Rectal smooth muscle tissue (tissue), 1 donor: Measurements from ENCODE around the gene PNPLA7.

ENCODE experiments used
- H3K27ac ChIP-seq: one replicate; pipeline ENCODE4 v1.7.0; 2013; ENCODE audit warnings: low read depth, low read length, inconsistent platforms
- H3K27me3 ChIP-seq: one replicate; pipeline ENCODE4 v1.7.0; 2013; ENCODE audit warnings: low read length; ENCODE audit not compliant: control insufficient read depth, insufficient read depth
- H3K36me3 ChIP-seq: one replicate; pipeline ENCODE4 v1.7.0; 2013; ENCODE audit warnings: low read length; ENCODE audit not compliant: control insufficient read depth, insufficient read depth
- H3K4me1 ChIP-seq: one replicate; pipeline ENCODE4 v1.7.0; 2013; ENCODE audit warnings: low read length; ENCODE audit not compliant: control insufficient read depth, insufficient read depth
- H3K4me3 ChIP-seq: one replicate; pipeline ENCODE4 v1.7.0; 2013; ENCODE audit warnings: low read length
- H3K9ac ChIP-seq: one replicate; pipeline ENCODE4 v1.7.0; 2013; ENCODE audit warnings: low read length

Gene PNPLA7

GRCh38 chr9:137501457-137501856, 48.7 kb downstream of the PNPLA7 start:
- Histone ChIP-seq H3K4me1 (no peaks in the 10 kb centered on the region), H3K36me3 (no peaks in the 10 kb centered on the region), H3K27ac (no peak overlapping the region), H3K27me3 (no peaks in the 10 kb centered on the region), H3K4me3 (no peak overlapping the region), H3K9ac (no peak overlapping the region)

- H3K4me1 ChIP-seq, result no peaks in the 10 kb centered on the region
- no peak overlapping the region for H3K27ac ChIP-seq
- H3K27me3 ChIP-seq, result no peaks in the 10 kb centered on the region
- no peak overlapping the region for H3K9ac ChIP-seq
- no peak overlapping the region for H3K4me3 ChIP-seq
- no peaks in the 10 kb centered on the region for H3K36me3 ChIP-seq
Observed at GRCh38 chr9:137500666-137501397, 49.4 kb downstream of the PNPLA7 start.

DNA sequence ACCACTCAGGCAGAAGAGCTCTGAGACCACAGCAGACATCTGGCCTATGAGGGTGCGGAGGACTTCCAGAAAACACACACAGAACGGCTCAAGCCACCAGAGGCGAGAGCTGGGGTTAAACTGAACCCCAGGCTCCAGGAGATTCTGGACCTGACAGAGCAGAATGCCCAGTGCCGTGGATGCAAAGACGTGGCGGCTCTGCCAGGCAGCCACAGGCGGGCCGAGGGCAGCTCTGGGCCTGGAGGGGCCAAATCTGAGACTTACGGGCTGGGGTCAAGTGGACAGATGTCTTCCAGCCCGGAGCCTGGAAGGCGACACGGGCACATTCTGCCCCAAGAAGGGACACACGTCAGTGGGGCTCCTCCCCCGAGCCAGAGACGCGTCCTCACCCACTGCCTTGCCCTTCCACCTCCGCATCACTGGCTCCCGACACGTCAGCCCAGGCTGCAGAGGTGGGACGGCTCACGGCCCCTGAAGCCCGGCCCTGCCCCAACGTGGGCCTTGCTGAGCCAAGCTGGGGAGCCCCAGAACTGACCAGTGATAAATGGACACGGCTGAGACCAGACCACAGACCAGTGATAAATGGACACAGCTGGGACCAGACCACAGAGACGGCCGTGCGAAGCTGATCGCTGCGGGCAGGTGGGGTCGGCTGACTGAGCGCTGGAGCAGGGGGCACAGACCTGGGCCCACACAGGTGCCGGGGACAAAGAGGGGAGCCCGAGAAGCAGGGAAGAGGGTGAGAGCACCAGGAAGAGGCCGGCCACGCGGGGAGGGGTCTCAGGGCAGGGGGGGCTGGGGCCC, 50.1 kb downstream of the PNPLA7 start:
- no peaks in the 10 kb centered on the region for H3K4me1 ChIP-seq
- no peak overlapping the region for H3K9ac ChIP-seq
- no peaks in the 10 kb centered on the region for H3K36me3 ChIP-seq
- no peak overlapping the region for H3K4me3 ChIP-seq
- no peak overlapping the region for H3K27ac ChIP-seq
- no peaks in the 10 kb centered on the region for H3K27me3 ChIP-seq

DNA sequence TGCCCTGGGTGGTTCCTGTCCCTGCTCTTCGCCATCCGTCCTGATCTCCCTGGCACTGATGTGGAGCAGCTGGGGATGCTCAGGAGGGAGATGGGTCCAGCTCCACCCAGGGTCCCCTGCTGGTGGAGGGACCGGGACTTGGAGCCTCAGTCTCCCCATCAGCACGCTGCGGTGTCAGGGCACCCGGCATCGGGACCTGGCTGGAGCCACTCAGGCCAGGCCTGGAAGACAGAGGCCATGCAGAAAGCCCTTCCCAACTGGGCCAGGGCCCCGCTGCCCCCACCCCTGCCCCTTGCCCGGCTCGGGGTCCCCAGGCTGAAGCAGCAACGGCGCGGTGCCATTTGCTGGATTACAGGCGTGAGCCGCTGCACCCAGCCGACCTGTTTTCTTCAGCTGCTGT, 50.8 kb downstream of the PNPLA7 start:
- no peak overlapping the region for H3K27ac ChIP-seq
- H3K36me3 ChIP-seq, result no peaks in the 10 kb centered on the region
- H3K4me3 ChIP-seq, result no peak overlapping the region
- H3K27me3 ChIP-seq, result no peaks in the 10 kb centered on the region
- H3K4me1 ChIP-seq, result no peaks in the 10 kb centered on the region
- H3K9ac ChIP-seq, result no peak overlapping the region

DNA sequence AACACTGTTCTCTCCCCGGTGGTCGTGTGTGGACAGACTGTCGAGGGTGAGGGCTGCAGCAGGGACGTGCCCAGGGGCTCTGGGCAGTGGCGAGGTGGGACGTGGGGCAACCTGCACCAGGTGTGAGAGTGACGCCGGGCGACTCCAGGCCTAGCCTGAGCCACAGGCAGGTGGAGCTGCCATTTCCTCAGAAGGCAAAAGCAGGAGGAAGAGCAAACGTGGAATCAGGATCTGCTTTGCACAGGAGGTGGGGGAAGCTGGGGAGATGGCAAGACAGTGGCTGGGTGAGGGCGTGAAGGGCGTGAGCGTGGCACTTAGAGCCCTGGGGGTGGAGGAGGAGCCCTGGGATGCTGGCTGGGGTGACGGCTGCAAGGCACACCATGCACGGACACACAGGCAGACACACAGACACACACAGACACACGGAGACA, 51.5 kb downstream of the PNPLA7 start:
- no peak overlapping the region for H3K4me3 ChIP-seq
- H3K27me3 ChIP-seq, result no peaks in the 10 kb centered on the region
- no peaks in the 10 kb centered on the region for H3K4me1 ChIP-seq
- H3K9ac ChIP-seq, result no peak overlapping the region
- H3K27ac ChIP-seq, result no peak overlapping the region
- H3K36me3 ChIP-seq, result no peaks in the 10 kb centered on the region

GRCh38 chr9:137497921-137498719, 52.1 kb downstream of the PNPLA7 start:
- Histone ChIP-seq H3K4me1 (no peaks in the 10 kb centered on the region), H3K4me3 (no peak overlapping the region), H3K36me3 (no peaks in the 10 kb centered on the region), H3K27me3 (no peaks in the 10 kb centered on the region), H3K9ac (no peak overlapping the region), H3K27ac (no peak overlapping the region)

- peaks cover 2% of the 10 kb centered on the region for H3K36me3 ChIP-seq
Observed at GRCh38 chr9:137496601-137497375, 53.4 kb downstream of the PNPLA7 start.

DNA sequence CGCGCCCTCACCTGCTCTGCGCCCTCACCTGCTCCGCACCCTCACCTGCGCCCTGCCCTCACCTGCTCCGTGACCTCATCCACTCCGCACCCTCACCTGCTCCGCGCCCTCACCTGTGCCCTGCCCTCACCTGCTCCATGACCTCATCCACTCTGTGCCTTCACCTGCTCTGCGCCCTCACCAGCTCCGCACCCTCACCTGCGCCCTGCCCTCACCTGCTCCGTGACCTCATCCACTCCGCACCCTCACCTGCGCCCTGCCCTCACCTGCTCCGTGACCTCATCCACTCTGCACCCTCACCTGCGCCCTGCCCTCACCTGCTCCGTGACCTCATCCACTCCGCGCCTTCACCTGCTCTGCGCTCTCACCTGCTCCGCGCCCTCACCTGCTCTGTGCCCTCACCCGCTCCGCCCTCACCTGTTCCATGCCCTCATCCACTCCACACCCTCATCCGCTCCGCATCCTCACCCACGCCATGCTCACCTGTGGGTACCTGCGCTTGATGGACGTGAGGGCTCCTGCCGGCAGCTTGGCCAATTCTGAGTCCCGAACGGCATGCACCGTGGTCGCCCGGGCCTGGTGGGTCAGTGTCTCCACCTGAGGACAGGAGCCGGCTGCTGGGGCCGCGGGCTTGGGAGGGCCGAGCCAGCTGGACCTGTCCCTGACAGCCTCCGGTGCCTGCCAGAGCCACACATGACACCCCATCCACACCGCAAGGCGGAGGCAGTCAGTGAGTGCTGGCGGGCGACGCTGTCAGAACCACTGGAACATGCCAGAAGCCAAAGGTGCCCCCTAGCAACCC, 55.5 kb downstream of the PNPLA7 start:
- Histone ChIP-seq H3K36me3 (peaks cover 3% of the 10 kb centered on the region), H3K9ac (no peak overlapping the region), H3K4me1 (no peaks in the 10 kb centered on the region), H3K4me3 (no peak overlapping the region), H3K27ac (no peak overlapping the region), H3K27me3 (no peaks in the 10 kb centered on the region)

More at GRCh38 chr9:137496601-137497375, 53.4 kb downstream of the PNPLA7 start:
- no peaks in the 10 kb centered on the region for H3K27me3 ChIP-seq
- no peaks in the 10 kb centered on the region for H3K4me1 ChIP-seq
- no peak overlapping the region for H3K9ac ChIP-seq
- H3K27ac ChIP-seq, result no peak overlapping the region
- no peak overlapping the region for H3K4me3 ChIP-seq

DNA sequence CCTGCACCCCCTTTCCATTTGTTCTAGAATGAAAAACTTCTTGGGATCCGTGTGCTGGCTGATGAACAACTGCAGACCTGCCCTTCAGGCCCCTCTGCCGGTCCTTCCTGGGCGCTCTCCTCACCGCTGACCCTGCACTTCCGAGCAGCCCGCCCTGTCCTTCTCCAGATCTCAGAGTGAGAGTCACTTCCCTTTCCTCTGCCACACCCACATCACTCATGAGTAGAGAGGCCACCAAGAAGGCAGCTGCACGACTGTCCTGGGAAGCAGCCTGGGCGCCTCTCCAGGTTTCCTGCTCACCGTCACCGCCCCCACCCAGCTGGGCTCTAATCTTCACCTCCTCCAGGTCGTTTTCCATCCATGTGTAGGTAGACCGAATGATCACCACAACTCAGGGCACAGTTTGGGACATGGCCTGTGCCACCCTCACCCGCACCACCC, 56.1 kb downstream of the PNPLA7 start:
- no peaks in the 10 kb centered on the region for H3K4me1 ChIP-seq
- no peak overlapping the region for H3K27ac ChIP-seq
- H3K27me3 ChIP-seq, result no peaks in the 10 kb centered on the region
- no peak overlapping the region for H3K9ac ChIP-seq
- H3K4me3 ChIP-seq, result no peak overlapping the region
- H3K36me3 ChIP-seq, result peaks cover 3% of the 10 kb centered on the region

DNA sequence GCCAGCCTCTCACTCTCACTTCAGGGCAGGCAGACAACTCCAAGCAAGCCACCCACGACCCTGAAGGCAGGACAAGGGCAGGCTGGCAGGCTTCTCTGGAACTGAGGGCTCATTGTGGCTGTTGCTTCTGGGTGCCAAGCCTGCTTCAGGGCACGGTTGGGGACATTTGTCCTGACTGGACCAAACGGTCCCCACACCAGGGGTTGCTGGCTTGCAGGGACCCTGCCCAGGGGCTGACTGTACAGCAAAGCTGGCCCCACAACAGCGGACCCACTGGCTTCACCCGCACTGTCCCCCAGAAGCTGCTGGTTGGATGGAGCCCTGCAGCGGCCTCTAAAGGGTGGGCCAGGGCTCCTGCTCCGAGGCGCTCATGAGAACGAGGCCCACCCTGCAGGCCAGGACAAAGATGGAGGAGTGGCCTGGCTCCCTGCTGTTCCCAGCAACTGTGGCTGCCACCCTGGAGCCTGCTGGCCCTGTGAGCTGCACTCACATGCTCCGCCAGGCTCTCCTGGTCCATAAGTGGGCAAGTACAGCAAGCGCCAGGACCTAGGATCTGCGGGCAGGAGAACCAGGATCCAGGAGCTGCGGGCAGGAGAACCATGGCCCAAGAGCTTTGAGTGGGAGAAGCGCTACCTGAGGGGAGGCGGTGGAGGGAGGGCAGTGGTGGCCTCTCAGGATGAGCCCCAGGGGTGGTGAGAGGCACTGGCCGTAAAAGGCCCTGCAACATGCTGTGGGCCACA, 56.7 kb downstream of the PNPLA7 start:
- no peak overlapping the region for H3K27ac ChIP-seq
- no peaks in the 10 kb centered on the region for H3K4me1 ChIP-seq
- H3K36me3 ChIP-seq, result peaks cover 3% of the 10 kb centered on the region
- H3K27me3 ChIP-seq, result no peaks in the 10 kb centered on the region
- H3K4me3 ChIP-seq, result no peak overlapping the region
- H3K9ac ChIP-seq, result no peak overlapping the region
